Stimulated activated CD4-positive, alpha-beta T cell treated with anti-CD3 and anti-CD28 coated beads, Interleukin-1b, Interleukin-23, amount 100 ng/mL, for 1 hour (primary cell): ENCODE measurements around the gene NINJ1.

Source experiments
- DNase-seq, 2 donors: peaks; one replicate each; pipeline ENCODE4 v3.0.0-alpha.2; 2020; ENCODE audit warnings: low read depth in 2 of 2

NINJ1 gene

DNA sequence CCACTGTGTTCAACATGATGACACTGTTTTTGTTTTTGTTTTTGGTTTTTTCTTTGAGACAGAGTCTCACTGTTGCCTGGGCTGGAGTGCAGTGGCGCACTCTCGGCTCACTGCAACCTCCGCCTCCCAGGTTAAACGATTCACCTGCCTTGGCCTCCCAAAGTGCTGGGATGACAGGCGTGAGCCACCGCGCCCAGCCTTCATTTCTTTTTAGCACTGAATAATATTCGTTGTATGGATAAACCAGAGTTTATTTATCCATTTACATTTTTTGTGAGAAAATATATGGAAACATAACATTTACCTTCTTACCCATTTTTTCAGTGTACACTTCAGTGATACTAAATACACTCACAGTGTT, 33.8 kb downstream of the NINJ1 start:
- no peak for DNase-seq

DNA sequence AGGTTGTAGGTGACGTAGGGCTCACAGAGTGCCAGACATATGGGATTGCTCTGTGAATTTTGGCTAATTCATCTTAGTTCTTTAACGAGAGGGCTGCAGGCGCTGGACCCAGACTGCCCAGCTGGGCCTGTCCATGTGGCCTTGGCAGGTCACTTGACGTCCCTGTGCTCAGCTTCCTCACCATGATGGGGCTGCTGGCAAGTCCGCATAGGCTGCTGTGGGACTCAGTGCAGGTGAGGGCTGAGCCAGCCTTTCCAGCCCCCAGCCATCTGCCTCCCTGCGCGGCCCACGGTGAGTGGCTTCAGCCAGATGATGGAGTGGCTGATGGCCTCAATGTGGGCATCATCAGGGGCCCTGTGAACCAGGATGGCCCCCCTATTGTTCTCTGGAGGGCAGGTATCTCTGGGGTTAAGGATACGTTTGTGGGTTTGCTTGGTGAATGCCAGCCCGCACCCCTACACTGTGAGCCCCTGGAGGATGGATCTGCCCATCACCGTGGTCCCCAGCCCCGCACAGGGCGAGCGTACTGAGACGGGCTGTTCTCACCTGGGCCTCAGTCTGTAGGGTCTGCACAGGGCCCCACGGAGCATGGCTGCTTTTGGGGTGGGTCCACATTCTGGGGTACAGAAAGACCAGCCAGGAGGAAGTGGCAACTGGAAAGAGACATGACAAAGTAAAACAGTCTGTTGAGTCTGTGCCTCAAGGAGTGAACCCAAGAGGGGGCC, 34.3 kb downstream of the NINJ1 start:
- no peak for DNase-seq

- no peak for DNase-seq
Observed at GRCh38 chr9:93098236-93098946, 35.7 kb downstream of the NINJ1 start.

- no peak for DNase-seq
Observed at GRCh38 chr9:93097511-93098201, 36.4 kb downstream of the NINJ1 start.

- no peak for DNase-seq
Observed at GRCh38 chr9:93096811-93097382, 37.2 kb downstream of the NINJ1 start.

DNA sequence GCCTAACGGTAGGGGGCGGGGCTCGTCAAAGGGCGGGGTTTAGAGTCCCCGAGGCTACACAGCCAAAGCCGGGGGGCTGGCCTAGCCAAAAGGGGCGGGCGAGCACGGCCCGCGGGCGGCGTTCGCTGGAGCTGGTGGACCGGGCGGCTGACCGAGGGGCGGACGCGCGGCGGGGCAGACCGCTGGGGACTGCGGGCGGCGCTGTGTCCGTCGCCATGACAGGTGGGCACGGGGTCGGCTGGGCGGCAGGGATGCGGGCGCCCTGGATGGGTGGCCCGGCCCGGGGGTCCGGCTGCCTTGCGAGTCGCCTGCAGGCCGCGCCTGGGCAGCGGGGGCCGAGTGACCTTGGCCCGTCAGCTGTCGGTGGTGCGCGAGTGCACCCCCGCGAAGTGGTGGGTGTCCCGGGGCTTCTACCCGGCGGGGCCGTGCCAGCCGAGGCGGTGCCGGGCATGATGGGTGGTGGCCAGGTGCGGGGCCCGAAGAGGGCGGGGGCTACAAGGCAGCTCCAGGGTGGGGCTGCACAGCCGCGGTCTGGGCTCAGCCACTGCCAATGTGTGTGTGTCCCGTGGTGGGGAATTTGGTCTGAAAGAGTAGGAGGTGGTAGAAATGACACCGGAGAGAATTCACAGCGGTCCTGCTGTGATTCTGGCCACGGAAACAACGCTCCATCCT, 37.8 kb downstream of the NINJ1 start, which contains the start of gene CARD19:
TSS of gene CARD19 (plus strand) at position 87 of the 672 bp plus-strand sequence. CDS start at position 216, 129 bp downstream.
- DNase-seq: no peak

DNA sequence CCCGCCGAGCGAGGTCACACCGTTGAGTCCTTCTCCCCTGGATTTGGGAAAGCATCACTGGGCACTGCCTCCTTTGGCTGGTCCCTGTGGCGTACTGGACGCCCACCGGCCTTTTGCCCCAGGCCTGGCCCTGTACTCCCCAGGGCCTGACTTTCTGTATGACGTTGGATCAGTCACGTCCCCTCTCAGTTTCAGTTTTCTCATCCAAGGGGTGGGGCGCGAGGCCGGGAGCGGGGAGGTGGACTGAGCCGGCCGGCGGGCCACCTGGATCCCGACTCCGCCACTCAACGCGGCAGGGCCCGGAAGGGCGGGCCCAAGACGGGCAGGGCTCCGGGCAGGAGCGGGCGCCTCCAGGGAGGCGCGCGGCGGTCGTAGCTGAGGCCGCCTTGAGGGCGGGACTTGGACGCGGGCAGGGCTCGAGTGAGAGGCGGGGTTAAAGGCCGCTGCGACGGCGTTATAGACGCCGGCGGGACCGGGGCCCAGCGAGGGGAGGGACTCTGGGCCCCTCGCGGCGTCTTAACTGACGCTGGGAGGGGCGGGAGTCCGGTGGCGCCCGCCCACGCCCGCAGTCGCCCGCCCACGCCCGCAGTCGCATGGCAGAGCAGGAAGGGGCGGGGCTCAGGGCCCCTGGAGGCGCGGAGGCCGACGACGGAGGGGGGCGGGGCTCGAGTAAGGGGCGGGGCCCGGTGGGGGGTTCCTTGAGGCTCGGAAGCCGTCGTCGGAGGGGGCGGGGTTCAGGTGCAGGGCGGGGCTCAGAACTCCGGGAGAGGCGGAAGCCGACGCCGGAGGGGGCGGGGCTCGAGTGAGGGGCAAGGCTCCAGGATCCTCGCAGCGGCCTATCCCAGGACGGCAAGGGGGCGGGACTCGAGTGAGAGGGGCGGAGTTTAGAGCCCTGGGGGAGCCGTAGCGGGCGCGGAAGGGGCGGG, 38.6 kb downstream of the NINJ1 start:
- peak; percentile 100 for DNase-seq

GRCh38 chr9:93094658-93095204, 39.3 kb downstream of the NINJ1 start:
- DNase-seq: no peak

- DNase-seq: no peak
Observed at GRCh38 chr9:93093877-93094657, 40.0 kb downstream of the NINJ1 start.

- no peak for DNase-seq
Observed at GRCh38 chr9:93093127-93093876, 40.7 kb downstream of the NINJ1 start.

- no peak for DNase-seq
Observed at GRCh38 chr9:93092251-93092991, 41.6 kb downstream of the NINJ1 start.

DNA sequence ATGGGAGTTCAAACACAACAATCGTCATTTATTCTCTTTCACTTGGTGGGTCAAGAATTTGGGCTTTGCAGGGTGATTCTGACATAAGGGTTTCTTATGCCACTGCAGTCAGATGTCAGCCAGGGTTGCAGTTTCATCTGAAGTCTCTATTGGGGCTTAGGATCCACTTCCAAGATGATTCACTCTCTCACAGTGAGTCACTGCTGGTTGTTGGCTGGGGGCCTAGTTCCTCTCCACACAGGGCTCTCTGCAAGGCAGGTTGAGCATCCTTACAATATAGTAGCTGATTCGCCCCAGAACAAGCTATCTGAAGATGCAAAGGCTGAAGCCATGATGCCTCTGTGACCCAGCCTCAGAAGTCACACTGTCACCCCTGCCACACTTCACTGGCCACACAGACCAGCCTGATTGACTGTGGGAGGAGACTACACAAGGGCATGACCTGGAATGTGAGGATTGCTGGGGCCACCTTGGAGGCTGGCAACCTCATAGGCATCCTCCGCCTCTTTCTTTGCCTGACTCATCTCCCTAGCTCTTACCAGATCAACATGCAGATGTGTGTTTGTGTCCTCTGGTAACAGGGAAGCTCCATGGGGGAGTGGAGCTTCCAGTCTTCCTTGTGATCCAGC, 42.5 kb downstream of the NINJ1 start:
- DNase-seq: no peak

DNA sequence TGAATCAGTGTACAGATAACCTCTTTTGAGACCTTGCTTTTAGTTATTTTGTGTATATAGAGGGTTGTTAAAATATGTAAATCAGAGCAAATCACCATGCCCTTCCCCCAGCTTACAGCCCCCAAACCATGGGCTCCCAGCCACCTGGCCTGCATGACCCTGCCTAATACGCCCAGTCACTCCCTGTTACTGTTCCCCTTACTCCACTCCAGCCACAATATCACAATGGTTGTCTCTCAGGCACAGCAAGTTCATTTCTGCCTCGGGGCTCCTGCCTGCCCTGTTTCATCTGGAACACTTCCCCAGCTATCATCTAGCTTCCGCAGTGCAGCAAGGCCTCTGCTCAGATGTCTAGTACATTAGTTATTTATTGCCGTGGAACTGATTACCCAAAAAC, 43.0 kb downstream of the NINJ1 start:
- DNase-seq: no peak

DNA sequence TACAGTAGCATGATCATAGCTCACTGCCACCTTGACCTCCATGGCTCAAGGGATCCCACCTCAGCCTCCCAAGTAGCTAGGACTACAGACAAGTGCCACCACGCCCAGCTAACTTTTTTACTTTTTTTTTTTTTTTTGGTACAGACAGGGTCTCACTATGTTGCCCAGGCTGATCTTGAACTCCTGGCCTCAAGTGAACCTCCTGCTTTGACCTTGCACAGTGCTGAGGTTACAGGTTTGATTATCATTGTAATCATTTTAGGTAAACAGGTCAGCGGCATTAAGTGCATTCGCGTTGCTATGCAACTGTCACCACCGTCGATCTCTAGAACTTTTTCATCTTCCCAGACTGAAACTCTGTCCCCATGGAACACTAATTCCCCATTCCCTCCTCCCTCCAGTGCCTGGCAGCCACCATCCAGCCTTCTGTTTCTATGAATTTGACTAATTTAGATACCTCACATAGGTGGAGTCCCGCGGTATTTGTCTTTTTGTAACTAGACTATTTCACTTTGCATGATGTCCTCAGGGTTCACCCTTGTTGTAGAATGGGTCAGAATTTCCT, 43.9 kb downstream of the NINJ1 start:
- DNase-seq: no peak

GRCh38 chr9:93089481-93089991, 44.5 kb downstream of the NINJ1 start:
- DNase-seq: no peak

- DNase-seq: no peak
Observed at GRCh38 chr9:93089024-93089423, 45.0 kb downstream of the NINJ1 start.

GRCh38 chr9:93088656-93089015, 45.4 kb downstream of the NINJ1 start:
- DNase-seq: no peak
